Limb (tissue), 2 donors: ENCODE measurements around the gene H6PD.

Source experiments
- DNase-seq, 2 donors: peaks; one replicate each; pipeline ENCODE4 v3.0.0-alpha.2; 2016; ENCODE audit errors: extremely low spot score in 2 of 2

Gene H6PD

DNA sequence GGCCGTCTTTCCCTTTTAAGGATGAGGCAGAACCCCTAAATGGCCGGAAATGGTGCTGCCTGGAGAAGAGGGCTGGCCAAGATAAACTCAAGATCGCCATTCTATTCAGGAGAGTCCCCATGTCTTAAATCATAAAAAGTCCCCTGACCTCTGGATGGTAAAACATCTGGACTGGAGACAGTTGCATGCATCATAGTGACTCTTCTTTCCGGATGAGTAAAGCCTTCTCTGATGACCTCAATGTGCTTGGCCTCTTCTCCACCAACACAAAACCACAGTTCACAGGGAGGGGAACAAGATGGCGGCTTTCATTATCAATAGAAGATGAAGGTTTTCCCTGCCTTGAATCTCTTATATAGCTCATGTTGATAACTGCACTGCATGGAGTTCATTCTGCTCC is 27.5 kb upstream of the H6PD start:
- DNase-seq: no peak

GRCh38 chr1:9207715-9208114 is 26.9 kb upstream of the H6PD start:
- DNase-seq: no peak

- DNase-seq: no peak
These were observed 23.2 kb upstream of the H6PD start for GRCh38 chr1:9211291-9211811.

- DNase-seq: no peak
These were observed 21.8 kb upstream of the H6PD start for GRCh38 chr1:9212735-9213134.

DNA sequence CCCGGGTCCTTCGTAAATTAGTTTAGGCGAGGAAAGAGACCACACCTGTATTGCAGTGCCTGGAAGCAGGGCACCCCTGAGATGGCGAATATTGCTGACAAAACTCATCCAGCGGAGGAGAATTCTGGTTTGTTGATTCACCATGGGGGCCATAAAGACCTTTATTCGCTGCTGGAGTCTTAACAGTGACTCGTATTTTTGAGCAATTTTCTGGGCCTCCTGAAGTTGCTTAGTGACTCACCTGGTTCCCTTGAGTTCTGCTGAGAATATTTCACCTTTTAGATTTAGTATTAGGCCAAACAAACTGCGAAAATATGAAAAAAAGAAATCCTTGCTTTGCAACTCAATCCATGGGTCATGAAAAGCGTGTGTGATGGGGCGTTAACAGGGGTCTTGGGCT is 20.6 kb upstream of the H6PD start:
- DNase-seq: no peak

DNA sequence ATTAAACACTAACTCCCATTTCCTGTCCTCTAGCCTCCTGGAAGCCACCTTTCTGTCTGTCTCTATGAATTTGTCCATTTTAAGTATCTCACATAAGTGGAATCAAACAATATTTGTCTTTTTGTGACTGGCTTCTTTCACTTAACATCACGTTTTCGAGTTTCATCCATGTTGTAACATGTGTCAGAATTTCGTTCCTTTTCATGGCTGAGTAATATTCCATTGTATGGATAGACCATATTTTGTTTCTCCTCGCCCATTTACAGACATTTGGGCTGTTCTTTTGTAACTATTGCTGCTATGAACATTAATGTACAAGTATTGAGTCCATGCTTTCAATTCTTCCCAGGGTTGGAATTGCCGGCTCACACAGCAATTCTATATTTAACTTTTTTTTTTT is 15.7 kb upstream of the H6PD start:
- DNase-seq: no peak

- DNase-seq: no peak
These were observed 11.5 kb upstream of the H6PD start for GRCh38 chr1:9222846-9223625.

DNA sequence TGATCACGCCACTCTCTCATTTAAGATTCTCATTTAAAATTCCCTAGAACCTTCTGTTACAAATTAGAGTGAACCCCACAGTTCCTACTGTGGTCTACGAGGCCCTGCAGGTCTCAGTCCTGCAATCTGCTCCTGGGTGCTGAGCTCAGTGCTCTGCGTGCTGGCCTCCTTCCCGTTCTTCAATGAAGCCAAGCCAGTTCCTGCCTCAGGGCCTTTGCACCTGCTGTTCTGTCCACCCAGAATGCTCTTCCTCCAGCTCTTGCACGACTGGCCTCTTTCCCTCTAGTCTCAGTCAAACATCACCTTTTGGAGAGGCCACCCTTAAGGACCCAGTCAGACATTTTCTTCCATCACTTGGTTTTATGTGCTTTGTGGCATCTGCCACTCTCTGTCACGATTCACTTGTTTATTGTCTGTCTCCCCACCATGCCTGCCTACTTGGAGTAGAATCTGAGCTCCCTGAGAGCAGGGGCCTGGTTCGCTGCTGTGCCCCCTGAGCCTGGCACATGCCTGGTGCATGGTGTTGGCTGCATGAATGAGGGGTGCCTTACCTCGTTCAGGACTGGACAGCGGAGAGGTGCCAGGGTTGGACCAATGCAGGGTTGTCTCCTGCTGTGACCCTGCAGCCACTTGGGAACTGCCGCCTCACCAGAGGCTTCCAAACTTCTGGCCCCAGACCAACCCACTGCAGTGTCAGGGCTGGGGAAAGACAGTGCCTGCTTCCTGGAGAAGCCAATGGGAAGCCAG is 9.7 kb upstream of the H6PD start:
- DNase-seq: no peak

- DNase-seq: no peak
These were observed 9.2 kb upstream of the H6PD start for GRCh38 chr1:9225411-9225785.

- DNase-seq: no peak
These were observed 6.0 kb upstream of the H6PD start for GRCh38 chr1:9228609-9229008.

DNA sequence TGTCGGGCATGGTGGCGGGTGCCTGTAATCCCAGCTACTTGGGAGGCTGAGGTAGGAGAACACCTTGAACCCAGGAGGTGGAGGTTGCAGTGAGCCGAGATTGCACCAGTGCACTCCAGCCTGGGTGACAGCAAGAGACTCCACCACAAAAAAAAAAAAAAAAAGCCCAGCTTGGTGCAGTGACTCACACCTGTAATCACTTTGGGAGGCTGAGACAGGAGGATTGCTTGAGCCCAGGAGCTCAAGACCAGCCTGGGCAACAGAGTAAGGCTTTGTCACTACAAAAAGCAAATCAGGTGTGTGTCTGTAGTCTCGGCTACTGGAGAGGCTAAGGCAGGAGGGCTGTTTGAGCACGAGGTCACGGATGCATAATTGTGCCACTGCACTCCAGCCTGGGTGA is 5.0 kb upstream of the H6PD start:
- DNase-seq: no peak

DNA sequence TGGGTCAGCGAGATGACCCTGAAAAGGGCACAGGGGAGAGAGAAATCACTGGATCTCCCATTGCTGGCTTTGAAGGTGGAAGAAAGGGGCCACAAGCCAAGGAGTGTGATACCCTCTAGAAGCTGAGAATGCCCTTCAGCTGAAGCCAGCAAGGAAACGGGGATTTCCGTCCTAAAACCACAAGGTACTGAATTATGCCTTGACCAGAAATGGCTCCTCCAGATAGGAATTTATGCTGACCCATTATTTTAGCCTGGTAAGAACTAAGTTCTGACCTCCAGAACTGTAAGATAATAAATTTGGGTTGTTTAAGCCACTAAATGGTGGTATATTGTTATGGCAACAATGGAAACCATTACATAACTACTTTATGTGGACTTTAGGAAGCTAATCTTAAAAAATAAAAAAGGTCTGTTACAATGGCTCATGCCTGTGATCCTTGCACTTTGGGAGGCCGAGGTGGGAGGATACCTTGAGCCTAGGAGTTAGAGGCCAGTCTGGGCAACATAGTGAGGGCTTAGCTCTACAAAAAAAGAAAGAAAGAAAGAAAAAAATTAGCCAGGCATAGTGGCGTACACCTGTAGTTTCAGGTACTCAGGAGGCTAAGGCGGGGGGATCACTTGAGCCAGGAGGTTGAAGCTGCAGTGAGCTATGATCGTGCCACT is 3.6 kb upstream of the H6PD start:
- no peak for DNase-seq

DNA sequence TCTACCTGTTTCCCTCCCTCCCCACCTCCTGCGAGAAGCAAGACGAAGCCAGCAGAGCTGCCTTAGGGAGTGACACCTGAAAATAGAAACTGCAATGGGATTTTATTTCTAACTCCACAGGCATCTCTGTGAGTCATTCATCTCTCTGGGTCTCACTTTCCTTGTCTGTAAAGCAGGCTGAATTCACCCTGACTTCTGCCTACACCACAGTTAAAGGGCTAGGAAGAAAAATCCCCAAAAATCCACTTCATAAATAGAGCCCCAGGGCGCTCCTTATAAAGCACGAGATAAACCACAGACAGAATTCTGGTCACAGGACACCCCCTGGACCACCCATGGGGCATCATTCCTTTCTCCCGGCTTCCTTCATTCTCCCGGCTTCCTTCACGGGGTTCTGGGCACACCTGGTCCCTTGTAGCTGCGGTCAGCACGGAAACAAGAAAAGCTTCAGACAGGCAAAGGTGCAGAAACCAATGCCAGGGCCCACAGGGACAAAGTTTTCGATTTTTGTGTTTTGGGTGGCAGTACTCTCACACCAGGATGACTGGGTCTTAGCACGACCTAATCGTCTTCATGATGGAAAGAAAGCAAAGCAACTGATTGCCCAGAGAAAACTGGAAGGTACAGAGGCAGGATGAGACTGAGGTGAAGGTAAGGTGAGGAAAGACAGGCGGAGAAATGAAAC is 2.8 kb upstream of the H6PD start:
- no peak for DNase-seq

DNA sequence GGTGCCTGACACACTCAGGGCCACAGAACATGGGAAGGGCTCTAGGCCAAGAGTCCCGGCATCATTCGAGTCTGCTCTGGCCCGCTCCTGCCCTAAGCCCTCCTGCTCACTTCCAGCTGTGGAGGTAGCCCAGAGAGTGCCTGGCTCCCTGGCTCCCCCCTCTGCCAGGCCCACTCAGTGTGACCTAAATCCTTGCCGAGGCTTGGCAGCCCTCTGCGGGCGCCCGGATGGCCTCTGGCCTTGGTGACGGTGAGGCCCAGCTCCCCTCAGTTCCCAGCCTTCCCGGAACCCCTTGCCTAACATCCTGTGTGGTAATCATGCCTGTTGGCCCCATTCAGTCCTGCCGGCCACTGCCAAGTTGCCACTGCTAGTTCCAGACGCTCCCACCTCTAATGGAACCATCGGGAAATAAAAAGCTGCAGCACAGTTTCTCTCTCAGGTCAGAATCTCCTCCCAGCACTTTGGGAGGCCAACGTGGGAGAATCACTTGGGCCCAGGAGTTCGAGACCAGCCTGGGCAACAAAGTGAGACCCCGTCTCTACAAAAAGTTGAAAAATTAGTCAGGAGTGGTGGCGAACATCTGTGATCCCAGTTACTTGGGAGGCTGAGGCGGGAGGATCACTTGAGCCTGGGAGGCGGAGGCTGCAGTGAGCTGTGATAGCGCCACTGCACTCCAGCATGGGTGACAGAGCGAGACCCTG is 1.2 kb upstream of the H6PD start:
- no peak for DNase-seq

DNA sequence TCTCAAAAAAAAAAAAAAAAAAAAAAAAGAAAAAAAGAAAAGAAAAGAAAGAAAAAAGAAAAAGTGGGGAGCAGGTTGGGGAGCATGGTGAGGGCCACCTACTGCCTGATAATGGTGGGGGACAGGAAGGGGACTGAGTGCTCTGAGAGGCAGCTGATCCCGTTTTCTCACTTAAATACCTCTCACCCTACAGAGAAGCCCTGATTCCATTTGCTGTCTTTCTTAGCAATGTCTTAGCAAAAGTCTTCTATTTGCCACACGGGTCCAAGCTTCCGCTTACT is 692 bp upstream of the H6PD start:
- no peak for DNase-seq

DNA sequence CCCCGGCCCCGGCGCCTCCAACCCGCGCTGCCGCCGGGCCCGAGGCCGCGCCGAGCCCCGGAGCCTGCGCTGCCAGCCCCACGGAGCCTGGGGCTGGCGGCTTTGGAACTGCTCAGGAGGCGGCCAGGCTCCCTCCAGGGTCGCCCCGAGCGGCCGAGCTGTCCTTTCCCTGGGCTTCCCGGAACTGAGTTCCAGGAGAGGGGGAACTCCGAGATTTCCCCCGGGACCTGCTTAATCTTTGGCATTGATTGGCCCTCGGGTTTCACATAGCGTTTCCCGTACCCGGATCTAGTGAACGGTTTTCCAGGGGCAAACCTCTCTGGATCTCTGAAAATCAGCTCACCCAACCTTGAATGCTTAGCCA is 504 bp downstream of the H6PD start:
- DNase-seq: peak; percentile 41 to 77

GRCh38 chr1:9235560-9235959 is 986 bp downstream of the H6PD start:
- no peak for DNase-seq

- DNase-seq: no peak
These were observed 3.6 kb downstream of the H6PD start for GRCh38 chr1:9238134-9238533.

GRCh38 chr1:9238550-9238949 is 4.0 kb downstream of the H6PD start:
- no peak for DNase-seq

DNA sequence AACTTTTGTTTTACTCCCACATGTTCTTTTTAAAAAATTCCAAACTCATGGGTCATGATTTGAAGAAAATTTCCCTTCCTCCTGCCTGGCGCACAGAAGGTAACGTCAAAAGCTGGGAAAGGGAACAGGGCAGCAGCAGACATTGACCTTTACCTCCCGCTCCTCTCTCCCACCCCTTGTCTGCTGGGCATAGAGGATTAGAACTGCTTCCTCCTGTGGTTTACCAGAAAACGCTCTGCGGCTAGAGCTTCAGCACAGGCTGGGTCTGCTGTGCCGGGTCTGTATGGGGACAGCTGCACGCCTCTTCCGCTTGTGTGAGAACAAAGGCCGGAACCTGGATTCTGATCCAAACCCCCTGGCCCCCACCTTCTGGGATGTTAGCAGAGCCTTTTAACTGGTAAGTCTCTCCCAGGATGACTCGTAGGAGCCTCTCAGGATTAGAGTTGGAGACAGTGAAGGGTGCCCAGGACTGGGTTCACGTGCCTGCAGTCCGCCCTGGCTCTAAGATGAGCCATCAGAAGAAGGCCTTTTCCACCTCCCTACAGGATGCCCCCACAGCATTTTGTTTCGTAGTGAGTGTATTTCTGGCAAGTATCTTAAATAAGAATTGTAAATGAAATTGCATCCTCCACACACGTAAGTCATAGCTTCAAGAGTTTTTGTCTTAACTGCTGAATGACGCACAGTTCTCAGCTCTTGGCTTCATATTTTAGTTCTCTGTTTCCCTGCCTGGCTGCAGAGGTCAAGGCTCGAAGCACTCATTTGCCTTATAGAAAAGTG is 5.2 kb downstream of the H6PD start:
- no peak for DNase-seq
